HG02588 (cell line): ENCODE results near the gene FBXL15.

ENCODE experiments used
- ATAC-seq: cut with Tn5 transposase; IDR thresholded peaks from one replicate; pipeline ENCODE4 v1.9.1; 2021; ENCODE audit warnings: mild to moderate bottlenecking, moderate library complexity; ENCODE audit not compliant: unreplicated experiment

FBXL15 gene

GRCh38 chr10:102409604-102410428 lies 10.8 kb upstream of the FBXL15 start:
- no peak for ATAC-seq

- no peak for ATAC-seq
Observed at GRCh38 chr10:102410429-102411073, 10.1 kb upstream of the FBXL15 start.

GRCh38 chr10:102411341-102412255 lies 9.0 kb upstream of the FBXL15 start:
- ATAC-seq, result no peak

GRCh38 chr10:102412293-102412692 lies 8.3 kb upstream of the FBXL15 start:
- no peak for ATAC-seq

GRCh38 chr10:102413053-102413705 lies 7.5 kb upstream of the FBXL15 start:
- no peak for ATAC-seq

GRCh38 chr10:102413806-102414561 lies 6.7 kb upstream of the FBXL15 start:
- ATAC-seq, result no peak

GRCh38 chr10:102414749-102415148 lies 5.9 kb upstream of the FBXL15 start:
- no peak for ATAC-seq

GRCh38 chr10:102416283-102416682 lies 4.4 kb upstream of the FBXL15 start:
- no peak for ATAC-seq

- no peak for ATAC-seq
Observed at GRCh38 chr10:102416695-102417094, 3.9 kb upstream of the FBXL15 start.

- ATAC-seq, result no peak
Observed at GRCh38 chr10:102418622-102419268, 1.9 kb upstream of the FBXL15 start, which contains the start of gene PSD. PSD (minus strand) TSS chr10:102418785; CDS start chr10:102417038, 1,747 bp downstream.

GRCh38 chr10:102419269-102420180 lies 1.1 kb upstream of the FBXL15 start:
- no peak for ATAC-seq

GRCh38 chr10:102420181-102420713 lies 389 bp upstream of the FBXL15 start:
- no peak for ATAC-seq

- peak; percentile 1 for ATAC-seq
Observed at GRCh38 chr10:102421507-102421756, 796 bp downstream of the FBXL15 start.

- no peak for ATAC-seq
Observed at GRCh38 chr10:102421757-102422512, 1.3 kb downstream of the FBXL15 start.

- ATAC-seq, result no peak
Observed at GRCh38 chr10:102422545-102423129, 2.0 kb downstream of the FBXL15 start.

GRCh38 chr10:102423372-102423968 lies 2.8 kb downstream of the FBXL15 start:
- no peak for ATAC-seq

- ATAC-seq, result no peak
Observed at GRCh38 chr10:102424145-102424544, 3.5 kb downstream of the FBXL15 start.
